RWPE2 (cell line): ENCODE measurements around the gene IBA57.

Experiments used
- ATAC-seq: fragments of 200-7000 bp; cut with Tn5 transposase; 3 replicates; pipeline ENCODE4 v1.9.1; 2021; ENCODE audit warnings: low read depth
- DNase-seq: peaks from one replicate; pipeline ENCODE4 v3.0.0-alpha.2; 2020; ENCODE audit warnings: low spot score
- H3K27ac ChIP-seq: fragments of 450-650 bp; 2 replicates; pipeline ENCODE4 v1.5.1; 2017; ENCODE audit warnings: mild to moderate bottlenecking; ENCODE audit not compliant: poor library complexity, severe bottlenecking
- H3K27me3 ChIP-seq: fragments of 250-450 bp; sonication (Bioruptor Pico); 2 replicates; pipeline ENCODE4 v1.5.1; 2021; ENCODE audit warnings: mild to moderate bottlenecking, moderate library complexity; ENCODE audit not compliant: insufficient read depth, poor library complexity, severe bottlenecking
- H3K36me3 ChIP-seq: fragments of 250-450 bp; sonication (Bioruptor Pico); 2 replicates; pipeline ENCODE4 v1.5.1; 2020; ENCODE audit warnings: low read depth, mild to moderate bottlenecking, moderate library complexity
- H3K4me1 ChIP-seq: fragments of 250-450 bp; sonication (Bioruptor Pico); 2 replicates; pipeline ENCODE4 v1.5.1; 2021; ENCODE audit warnings: mild to moderate bottlenecking, moderate library complexity; ENCODE audit not compliant: insufficient read depth, poor library complexity, severe bottlenecking
- H3K4me3 ChIP-seq: fragments of 250-450 bp; sonication (Bioruptor Pico); 2 replicates; pipeline ENCODE4 v1.5.1; 2021; ENCODE audit warnings: mild to moderate bottlenecking, moderate library complexity; ENCODE audit not compliant: severe bottlenecking
- H3K9me3 ChIP-seq: fragments of 250-450 bp; sonication (Bioruptor Pico); 2 replicates; pipeline ENCODE4 v1.5.1; 2021; ENCODE audit warnings: mild to moderate bottlenecking, moderate library complexity; ENCODE audit not compliant: severe bottlenecking
- TF ChIP-seq, protein P1 (sequence below): fragments of 450-650 bp; IDR thresholded peaks from one replicate; pipeline ENCODE4 v1.5.1; 2017; ENCODE audit warnings: mild to moderate bottlenecking, moderate library complexity; ENCODE audit not compliant: poor library complexity, severe bottlenecking

Gene IBA57

DNA sequence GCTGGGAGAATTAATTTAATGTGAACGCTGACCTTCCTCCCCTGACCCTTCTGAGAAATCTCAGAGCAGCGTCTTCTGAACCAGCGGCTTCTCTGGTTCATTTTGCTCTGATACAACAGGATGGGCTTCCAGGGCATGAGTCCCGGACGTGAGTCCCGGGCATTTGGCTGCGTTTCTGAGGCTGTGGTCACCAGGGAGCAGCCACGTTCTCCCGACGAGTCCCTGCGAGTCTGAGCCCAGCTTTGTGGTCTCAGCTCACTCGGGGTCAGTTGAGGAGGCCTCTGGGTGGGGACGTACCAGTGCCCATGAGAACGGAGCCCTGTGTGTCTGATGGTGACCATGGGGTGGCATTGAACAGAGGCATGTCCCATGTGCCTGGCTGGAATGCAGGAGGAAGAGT lies 24.6 kb downstream of the IBA57 start:
- Histone ChIP-seq H3K4me1 (no peaks in the 10 kb centered on the region), H3K27ac (no peak overlapping the region), H3K36me3 (no peaks in the 10 kb centered on the region), H3K27me3 (no peaks in the 10 kb centered on the region), H3K9me3 (no peaks in the 10 kb centered on the region), H3K4me3 (no peak overlapping the region)
- DNase-seq (no peak), ATAC-seq (no peak)
- TF ChIP-seq, protein P1, sequence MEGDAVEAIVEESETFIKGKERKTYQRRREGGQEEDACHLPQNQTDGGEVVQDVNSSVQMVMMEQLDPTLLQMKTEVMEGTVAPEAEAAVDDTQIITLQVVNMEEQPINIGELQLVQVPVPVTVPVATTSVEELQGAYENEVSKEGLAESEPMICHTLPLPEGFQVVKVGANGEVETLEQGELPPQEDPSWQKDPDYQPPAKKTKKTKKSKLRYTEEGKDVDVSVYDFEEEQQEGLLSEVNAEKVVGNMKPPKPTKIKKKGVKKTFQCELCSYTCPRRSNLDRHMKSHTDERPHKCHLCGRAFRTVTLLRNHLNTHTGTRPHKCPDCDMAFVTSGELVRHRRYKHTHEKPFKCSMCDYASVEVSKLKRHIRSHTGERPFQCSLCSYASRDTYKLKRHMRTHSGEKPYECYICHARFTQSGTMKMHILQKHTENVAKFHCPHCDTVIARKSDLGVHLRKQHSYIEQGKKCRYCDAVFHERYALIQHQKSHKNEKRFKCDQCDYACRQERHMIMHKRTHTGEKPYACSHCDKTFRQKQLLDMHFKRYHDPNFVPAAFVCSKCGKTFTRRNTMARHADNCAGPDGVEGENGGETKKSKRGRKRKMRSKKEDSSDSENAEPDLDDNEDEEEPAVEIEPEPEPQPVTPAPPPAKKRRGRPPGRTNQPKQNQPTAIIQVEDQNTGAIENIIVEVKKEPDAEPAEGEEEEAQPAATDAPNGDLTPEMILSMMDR = no peak

DNA sequence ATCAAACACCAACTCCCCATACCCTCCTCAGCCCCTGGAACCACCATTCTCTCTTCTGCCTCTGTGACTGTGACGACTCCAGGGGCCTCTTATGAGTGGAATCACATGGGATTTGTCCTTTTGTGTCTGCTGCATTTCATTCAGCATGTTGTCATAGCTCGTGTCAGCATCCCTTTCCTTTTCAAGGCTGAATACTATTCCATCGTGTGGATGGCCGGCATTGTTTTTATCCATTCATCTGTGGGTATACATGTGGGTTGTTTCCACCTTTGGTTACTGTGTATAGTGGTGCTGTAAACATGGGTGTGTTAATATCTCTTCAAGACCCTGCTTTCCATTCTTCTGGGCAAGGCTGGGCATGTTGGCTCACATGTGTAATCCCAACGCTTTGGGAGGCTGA lies 25.2 kb downstream of the IBA57 start:
- H3K27ac ChIP-seq = no peak overlapping the region
- no peaks in the 10 kb centered on the region for H3K9me3 ChIP-seq
- TF ChIP-seq, protein P1 = no peak
- no peaks in the 10 kb centered on the region for H3K4me1 ChIP-seq
- DNase-seq (no peak), ATAC-seq (no peak)
- H3K27me3 ChIP-seq = no peaks in the 10 kb centered on the region
- H3K4me3 ChIP-seq = no peak overlapping the region
- H3K36me3 ChIP-seq = no peaks in the 10 kb centered on the region

DNA sequence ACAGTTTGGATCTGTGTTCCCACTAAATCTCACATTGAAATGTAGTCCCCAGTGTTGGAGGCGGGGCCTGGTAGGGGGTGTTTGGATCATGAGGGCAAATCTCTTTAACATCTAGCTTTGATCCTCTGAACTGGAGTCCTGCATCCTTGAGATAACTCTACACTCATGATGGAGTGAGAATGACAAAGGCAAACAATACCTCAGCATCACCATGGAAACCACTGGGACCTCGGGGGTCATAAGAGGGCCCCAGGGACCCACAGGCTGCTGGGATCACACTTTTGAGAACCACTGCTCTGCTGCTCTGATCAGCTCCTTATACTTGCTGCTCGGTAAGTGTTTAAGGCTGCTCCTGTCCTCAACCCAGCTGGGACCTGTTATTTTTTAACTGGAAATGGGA lies 28.8 kb downstream of the IBA57 start:
- H3K9me3 ChIP-seq = no peaks in the 10 kb centered on the region
- no peak for ATAC-seq
- no peak overlapping the region for H3K4me3 ChIP-seq
- DNase-seq = no peak
- no peaks in the 10 kb centered on the region for H3K27me3 ChIP-seq
- H3K27ac ChIP-seq = no peak overlapping the region
- TF ChIP-seq, protein P1 = no peak
- H3K36me3 ChIP-seq = no peaks in the 10 kb centered on the region
- H3K4me1 ChIP-seq = no peaks in the 10 kb centered on the region

DNA sequence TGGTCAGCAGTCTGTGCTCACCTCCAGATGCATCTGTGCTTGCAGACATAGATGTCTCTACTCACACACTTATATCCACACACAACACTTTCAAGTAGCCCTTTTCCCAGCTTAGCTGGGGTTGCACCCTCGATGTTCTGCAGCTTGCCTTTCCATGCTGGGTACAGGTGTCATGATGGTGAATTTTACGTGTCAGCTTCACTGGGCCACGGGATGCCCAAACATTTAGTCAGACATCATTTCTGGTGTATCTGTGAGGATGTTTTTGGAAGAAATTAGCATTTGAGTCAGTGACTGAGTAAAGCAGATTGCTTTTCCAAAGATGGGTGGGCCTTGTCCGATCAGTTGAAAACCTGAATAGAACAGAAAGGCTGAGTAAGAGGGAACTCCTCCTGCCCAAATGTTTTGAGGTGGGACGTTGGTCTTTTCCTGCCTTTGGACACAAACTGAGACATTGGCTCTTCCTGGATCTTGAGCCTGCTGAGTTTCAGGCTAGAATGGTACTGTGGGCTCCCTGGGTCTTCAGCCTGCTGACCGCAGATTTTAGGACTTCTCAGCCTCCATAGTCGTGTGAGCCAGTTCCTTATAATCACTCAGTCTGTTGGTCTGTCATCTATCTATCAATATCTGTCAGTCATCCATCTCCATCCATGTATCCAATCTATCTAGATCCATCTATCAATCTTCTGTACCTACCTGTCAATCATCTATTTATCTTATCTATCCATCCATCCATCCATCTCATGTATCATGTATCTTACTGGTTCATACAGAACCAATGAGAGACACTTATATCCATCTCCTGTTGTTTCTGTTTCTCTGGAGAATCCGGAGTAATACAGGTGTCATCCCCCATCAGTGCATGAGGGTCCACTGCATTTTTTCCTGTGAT lies 29.6 kb downstream of the IBA57 start:
- DNase-seq (no peak), ATAC-seq (no peak)
- Histone ChIP-seq H3K9me3 (no peaks in the 10 kb centered on the region), H3K4me1 (no peaks in the 10 kb centered on the region), H3K4me3 (no peak overlapping the region), H3K27me3 (no peaks in the 10 kb centered on the region), H3K36me3 (no peaks in the 10 kb centered on the region), H3K27ac (no peak overlapping the region)
- TF ChIP-seq, protein P1 = no peak

DNA sequence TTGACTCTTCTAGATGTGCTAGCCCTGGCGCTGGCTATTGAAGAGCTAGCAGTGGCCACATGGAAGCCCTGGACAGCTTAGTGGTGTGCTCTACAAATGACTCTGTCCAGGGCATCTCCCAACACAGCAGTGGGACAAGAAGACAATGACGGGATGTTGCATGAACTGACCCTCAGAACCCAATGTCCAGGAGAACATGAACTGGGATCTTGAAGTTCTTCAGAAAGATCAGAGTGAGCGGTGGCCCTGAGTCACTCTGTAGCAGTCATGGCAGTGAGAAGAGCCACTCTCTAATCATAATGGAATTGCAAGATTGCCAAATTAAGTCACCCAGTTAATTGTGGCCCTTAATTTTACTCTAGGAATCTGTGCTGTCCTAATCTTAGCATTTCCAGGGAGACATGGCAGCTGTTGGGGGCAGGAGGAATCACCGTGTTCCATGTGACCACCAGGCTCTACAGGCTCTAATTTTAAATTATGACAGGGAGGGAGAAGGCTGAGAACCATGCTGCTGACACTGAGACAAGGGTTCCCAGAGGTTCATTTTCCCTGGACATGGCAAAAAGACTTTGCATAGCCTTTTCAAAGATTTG lies 32.0 kb downstream of the IBA57 start:
- no peak for ATAC-seq
- Histone ChIP-seq H3K4me3 (no peak overlapping the region), H3K27ac (no peak overlapping the region), H3K36me3 (no peaks in the 10 kb centered on the region), H3K4me1 (no peaks in the 10 kb centered on the region), H3K9me3 (no peaks in the 10 kb centered on the region), H3K27me3 (no peaks in the 10 kb centered on the region)
- no peak for DNase-seq
- TF ChIP-seq, protein P1 = no peak
